Gastroesophageal sphincter (tissue), 4 donors: ENCODE measurements around the gene DHX30. TPM values are rescaled to one million over a fixed set of nuclear protein-coding genes. Genes with fewer than 3 reads are reported as not detected.

Experiments used
- ATAC-seq: fragments of 150-250 bp; one replicate; pipeline ENCODE4 v1.9.1; 2016; ENCODE audit warnings: mild to moderate bottlenecking, moderate library complexity
- H3K27ac ChIP-seq, 4 donors: fragments of 200-600 bp; sonication (generic) in 3 of 4; 1 replicate in 3 of 4; 2 replicates in 1 of 4; pipeline ENCODE4 v1.5.1; 2016 to 2019
- H3K27me3 ChIP-seq: fragments of 200-600 bp; sonication (generic); one replicate; pipeline ENCODE4 v1.5.1; 2019
- H3K36me3 ChIP-seq, 2 donors: fragments of 200-600 bp; sonication (generic); one replicate each; pipeline ENCODE4 v1.5.1; 2019; ENCODE audit warnings: control low read depth in 1 of 2
- H3K4me1 ChIP-seq, 3 donors: fragments of 200-600 bp; sonication (generic); 1 replicate in 2 of 3; 2 replicates in 1 of 3; pipeline ENCODE4 v1.5.1; 2016 to 2019; ENCODE audit warnings: control low read depth in 2 of 3
- H3K4me3 ChIP-seq, 2 donors: fragments of 200-600 bp; sonication (generic); one replicate each; pipeline ENCODE4 v1.5.1; 2019; ENCODE audit warnings: mild to moderate bottlenecking in 1 of 2, moderate library complexity in 1 of 2
- H3K9me3 ChIP-seq, 3 donors: fragments of 200-600 bp; sonication (generic); one replicate each; pipeline ENCODE4 v1.5.1; 2017 to 2019; ENCODE audit warnings: control low read depth in 2 of 3
- EP300 ChIP-seq: sonication (generic); formaldehyde crosslinking; IDR thresholded peaks from one replicate; pipeline ENCODE4 v1.6.1; 2017; ENCODE audit warnings: antibody characterized with exemption, mild to moderate bottlenecking
- WGBS, 2 donors: methylation state at CpG; one replicate each; pipeline ENCODE4 v1.1.5; 2018; ENCODE audit warnings: low coverage in 1 of 2; 5-methylcytosine and 5-hydroxymethylcytosine counted together
- small RNA-seq, 4 donors: library from RNA; depleted of rRNA; stranded (forward); fragments of <200 nt; gene quantifications; one replicate each; pipeline ENCODE3, GENCODE V24; 2016
- total RNA-seq, 4 donors: library from RNA; depleted of rRNA; stranded (reverse); fragments of >200 nt; gene quantifications; one replicate each; pipeline ENCODE4 v1.1.0, GENCODE V29; 2016

The DHX30 gene
- total RNA-seq, 4 donors from 2014 or later = 63.7 to 89.5 (median 65.4) TPM

- peaks cover 0 to 30% (median 0%) of the 10 kb centered on the region in 3 donors for H3K4me1 ChIP-seq
- ATAC-seq = no peak
- peaks cover 0 to 38% of the 10 kb centered on the region in 2 donors for H3K36me3 ChIP-seq
- H3K27ac ChIP-seq = peak overlapping the region in 1 of 4 donors; percentile 32
- no peaks in the 10 kb centered on the region for H3K27me3 ChIP-seq
- H3K9me3 ChIP-seq = no peaks in the 10 kb centered on the region
- 26 to 37% methylated on average over 3 of the region's 3 CpGs for WGBS, 2 donors
- no peak overlapping the region for H3K4me3 ChIP-seq
- no peak for TF ChIP-seq EP300
Observed at GRCh38 chr3:47899495-47900108, 96.7 kb downstream of the DHX30 start.

Small RNA genes within 50 kb of the gene (small RNA-seq; reads per million reads assigned to genes)
- gene MIR1226 (0.09 to 2.2 (median 0.76) reads per million in 4 donors), gene RF02271 (0 reads per million in 4 donors)

Other genes starting within 250 kb of the DHX30 start
- gene CSPG5, start 224.3 kb upstream of the DHX30 start, total RNA-seq = 1 to 10 TPM in 1 of 4 donors, under 1 TPM in 2, not detected in 1; 0.27 to 1.0 (median 0.30) TPM
- gene SMARCC1, start 21.2 kb upstream of the DHX30 start, total RNA-seq = 10 to 100 TPM; 38.5 to 68.2 (median 49.1) TPM
- gene MAP4, start 213.3 kb downstream of the DHX30 start, total RNA-seq = 100 to 1,000 TPM; 214 to 351 (median 231) TPM